ENCODE measurements around the gene TREH. TPM values are rescaled to one million over a fixed set of nuclear protein-coding genes. Genes with fewer than 3 reads are reported as not detected.

TREH gene
- total RNA-seq, 1 donor from 2014 or later, result not detected

DNA sequence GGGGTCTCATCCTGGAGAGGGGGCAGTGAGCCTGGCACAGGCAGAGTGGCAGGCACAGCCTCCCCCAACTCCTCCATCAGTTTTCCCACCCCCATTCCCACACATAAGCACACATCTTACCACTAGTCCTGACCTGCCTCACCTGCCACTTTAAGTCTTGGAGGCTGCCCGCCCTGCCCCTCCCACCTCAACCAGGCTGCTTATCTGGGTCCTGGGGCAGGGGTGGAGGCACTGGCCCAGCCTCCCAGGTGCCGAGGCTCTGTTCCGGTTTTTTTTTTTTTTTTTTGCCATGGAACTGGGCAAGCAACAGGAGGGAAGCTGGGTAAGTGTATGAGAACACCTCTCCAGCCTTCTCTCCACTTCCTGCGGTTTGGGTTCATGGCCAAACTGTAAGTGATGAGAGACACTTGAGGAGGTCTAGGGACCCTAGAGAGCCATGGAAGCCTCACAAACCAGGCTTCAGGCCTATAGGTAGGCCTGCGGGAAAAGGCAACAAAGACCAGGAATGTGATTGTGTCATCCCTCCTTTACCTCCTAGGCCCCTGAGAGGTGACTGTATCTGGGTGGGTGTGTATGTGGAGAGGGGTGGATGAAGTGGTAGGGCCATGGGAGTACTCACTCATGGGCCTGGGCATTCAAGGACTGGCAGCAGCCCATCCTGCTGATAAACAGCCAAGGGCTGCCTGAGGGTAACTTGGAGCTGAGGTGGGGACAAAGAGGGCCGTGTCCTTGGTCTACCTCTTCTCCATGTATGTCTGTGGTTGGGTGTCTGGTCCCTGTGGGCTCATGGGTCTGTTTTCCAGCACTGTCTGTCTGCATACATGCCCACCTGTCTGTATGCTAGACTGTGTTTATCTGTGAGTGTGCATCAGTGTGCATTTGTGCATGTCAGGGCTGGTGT is 49.4 kb downstream of the TREH start:
- no peak for DNase-seq (ENCODE audit: low read depth in 2 of 2)

DNA sequence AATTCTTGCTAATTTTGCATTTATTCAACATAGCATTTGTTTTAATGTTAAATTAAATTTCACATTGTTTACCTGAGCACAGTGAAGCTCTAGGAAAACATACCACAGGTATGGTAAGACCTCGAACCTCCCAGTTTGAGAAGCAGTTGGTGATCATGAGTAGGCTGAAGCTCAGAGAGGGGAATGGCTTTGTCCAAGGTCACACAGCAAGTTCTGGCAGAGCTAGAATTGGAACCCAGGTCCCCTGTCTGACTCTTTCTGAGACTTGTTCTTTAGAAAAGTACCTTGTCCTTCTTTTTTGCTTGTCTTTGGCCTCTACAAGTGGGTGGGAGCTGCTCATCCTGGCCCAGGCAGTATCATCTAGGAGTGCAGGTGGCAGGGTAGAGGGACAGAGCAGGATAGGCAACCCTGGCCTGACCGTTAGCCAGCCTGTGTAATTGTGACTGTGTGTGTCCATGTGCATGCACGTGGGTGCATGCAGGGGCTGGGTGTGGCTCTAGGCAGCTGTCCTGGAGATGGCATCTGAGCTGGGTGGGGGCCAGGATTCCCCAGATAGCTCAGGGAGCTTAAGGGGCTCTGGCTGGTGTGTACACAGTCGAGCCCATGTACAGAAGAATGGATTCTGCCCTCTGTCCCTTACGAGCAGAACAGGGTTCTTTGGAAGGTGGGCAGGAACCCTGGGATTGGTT is 50.4 kb downstream of the TREH start:
- no peak for DNase-seq (ENCODE audit: low read depth in 2 of 2)

- DNase-seq (ENCODE audit: low read depth in 2 of 2), result no peak
Measured at GRCh38 chr11:118628432-118628831, 51.0 kb downstream of the TREH start.

- DNase-seq (ENCODE audit: low read depth in 2 of 2), result no peak
Measured at GRCh38 chr11:118628031-118628430, 51.4 kb downstream of the TREH start.

DNA sequence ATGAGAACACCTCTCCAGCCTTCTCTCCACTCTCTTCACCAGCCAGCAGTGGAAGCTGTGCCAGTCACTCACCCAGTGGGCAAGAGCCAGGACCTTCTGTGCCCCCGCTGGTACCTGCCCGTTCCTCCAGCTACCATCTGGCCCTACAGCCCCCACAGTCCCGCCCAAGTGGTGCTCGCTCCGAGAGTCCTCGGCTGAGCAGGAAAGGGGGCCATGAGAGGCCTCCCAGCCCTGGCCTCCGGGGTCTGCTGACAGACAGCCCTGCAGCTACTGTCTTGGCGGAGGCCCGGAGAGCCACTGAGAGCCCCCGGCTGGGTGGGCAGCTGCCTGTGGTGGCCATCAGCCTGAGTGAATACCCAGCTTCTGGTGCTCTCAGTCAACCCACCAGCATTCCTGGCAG is 51.9 kb downstream of the TREH start:
- no peak for DNase-seq (ENCODE audit: low read depth in 2 of 2)

DNA sequence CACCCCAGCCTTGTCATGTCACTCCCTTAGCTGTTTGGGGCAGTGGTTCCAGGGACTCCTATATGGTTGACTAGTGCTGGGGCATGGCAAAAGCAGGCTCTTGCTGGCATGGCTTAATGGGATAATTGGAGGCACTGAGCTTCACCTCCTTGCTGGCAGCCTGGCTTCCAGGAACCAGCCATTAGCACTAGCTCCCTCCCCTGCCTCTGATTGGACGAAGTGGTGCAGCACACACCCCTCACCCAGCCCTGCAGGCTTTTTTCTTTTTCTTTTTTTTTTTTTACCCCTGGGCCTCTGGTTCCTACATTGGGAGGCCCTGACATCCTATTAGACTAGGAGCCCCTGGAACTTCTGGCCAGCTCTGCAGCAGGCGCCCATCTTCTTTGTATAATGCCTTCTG is 53.5 kb downstream of the TREH start:
- no peak for DNase-seq (ENCODE audit: low read depth in 2 of 2)

DNA sequence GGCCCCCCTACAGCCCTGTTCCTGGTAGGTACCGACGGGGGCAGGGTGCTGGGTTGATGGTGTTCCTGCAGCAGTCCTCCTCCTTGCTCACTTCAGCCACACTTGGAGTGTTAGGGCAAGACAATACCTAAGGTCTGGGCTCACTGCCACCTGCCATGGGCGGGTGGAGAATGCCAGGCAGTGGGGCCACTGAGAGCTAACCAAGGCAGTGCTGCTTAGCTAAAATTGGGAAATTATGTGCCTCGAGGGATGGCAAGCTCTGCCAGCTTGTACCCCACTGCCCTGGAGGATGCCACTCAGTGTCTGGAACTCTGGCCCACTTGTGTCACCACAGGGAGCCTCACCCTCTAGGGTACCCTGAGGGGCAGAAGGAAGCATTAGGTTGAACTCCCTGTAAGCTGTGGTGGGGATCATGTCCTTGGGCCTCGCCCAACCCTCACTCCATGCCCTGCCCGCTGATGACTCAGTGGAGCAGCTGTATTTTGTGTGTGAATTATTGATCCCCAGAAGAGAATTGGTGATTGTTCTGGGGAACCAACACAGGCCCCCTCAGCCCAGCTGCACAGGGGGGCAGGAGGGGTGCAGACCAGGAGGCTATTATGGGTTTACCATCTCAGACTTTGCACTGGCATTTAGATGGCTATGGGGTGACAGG is 54.3 kb downstream of the TREH start:
- no peak for DNase-seq (ENCODE audit: low read depth in 2 of 2)

DNA sequence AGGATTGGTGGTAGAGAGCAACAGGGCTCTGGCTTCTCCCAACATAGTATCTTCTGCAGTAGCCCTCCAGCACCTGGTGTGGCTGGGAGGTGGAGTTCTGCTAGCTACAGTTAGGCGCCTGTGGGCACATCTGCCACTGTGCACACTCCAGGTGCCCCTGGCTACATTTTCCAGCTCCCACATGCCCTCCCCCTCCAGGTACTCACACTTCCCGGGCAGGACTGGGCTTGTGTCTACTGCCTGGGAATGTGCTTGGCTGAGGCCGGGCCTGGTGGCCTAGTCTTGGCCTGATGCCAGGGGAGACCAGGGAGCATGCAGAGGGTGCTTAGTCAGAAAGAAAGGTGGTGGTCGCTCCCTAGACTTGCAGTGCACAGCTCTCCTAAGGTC is 56.2 kb downstream of the TREH start:
- DNase-seq (ENCODE audit: low read depth in 2 of 2), result peak in 1 of 2 donors; percentile 47

DNA sequence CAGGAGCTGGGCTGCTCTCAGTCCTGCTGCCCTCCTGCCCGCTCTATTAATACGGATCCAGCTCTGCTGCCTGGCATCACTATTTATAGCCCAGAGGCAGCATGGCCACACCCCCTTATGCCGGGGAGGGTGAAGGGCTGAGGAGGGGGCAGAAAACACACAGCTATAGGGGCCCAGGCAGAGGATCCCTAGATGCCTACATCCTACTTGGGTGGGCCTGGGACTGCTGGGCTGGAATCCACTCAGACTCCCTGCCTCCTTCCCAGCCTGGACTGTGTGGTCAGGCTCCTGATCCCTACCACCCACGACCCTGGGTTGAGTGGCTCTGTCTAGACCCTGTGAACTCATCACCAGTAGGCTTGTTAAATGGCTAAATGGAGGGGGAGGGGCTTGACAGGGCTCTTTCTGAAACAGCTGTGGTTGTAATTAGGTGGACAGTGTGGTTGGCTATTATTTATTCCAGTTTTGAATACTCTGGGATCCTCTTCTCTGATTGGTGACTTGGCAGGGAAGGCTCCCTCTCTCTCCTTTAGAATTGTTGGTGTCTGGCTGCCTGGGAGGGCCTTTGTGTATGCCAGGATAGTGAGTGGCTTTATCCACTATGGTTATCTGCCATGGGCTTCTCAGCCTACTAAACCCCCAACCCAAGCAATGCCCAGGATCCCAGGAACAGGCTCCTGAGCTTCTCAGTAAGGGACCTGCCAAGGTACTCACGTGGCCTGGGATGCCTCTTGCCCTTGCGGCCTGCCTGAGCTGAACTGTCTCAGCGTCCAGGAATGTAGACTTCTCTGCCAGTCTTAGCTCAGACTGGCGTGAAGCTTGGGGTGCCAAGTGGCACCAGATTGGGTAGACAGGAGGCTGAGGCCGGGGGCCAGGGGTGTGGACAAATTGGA is 56.8 kb downstream of the TREH start:
- DNase-seq (ENCODE audit: low read depth in 2 of 2), result peak; percentile 35 to 67

- DNase-seq (ENCODE audit: low read depth in 2 of 2), result peak in 1 of 2 donors; percentile 35
Measured at GRCh38 chr11:118621784-118622375, 57.6 kb downstream of the TREH start.

DNA sequence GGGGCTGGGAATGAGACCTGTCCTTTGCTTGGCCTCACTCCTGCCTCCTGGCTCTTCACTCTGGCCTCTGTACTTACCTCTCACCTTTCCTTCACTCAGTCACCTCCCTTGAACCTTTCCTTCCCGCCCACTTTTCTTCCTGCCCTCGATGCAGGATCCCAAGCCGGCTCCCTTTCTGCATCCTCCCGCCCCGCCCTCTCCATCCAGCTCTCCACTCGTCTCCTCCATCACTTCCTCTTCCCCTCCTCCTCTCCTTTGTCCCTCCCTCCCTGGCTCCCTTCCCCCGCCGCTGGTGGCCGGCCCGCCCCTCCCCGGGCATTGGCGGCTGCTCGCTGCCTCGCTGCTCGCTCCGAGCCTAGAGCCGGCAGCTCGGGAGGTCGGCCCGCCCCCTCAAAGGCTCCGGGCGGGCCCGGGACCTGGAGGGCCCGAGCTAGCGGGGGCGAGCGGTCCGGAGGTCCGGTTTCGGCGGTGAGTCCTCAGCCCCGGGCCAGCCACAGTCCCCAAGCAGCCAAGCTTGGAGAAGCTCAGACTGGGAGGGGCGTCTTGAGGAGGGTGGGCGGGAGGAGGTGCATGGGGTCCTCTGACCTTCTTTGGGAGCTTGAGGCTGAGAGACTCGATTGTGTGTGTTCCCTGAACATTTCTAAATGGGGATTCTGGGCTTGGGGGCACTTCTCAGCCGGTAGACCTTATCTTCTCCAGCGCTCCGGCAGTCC is 58.2 kb downstream of the TREH start:
- peak; percentile 84 to 92 for DNase-seq (ENCODE audit: low read depth in 2 of 2)

- peak in 1 of 2 donors; percentile 38 for DNase-seq (ENCODE audit: low read depth in 2 of 2)
Measured at GRCh38 chr11:118620529-118621070, 58.9 kb downstream of the TREH start.

DNA sequence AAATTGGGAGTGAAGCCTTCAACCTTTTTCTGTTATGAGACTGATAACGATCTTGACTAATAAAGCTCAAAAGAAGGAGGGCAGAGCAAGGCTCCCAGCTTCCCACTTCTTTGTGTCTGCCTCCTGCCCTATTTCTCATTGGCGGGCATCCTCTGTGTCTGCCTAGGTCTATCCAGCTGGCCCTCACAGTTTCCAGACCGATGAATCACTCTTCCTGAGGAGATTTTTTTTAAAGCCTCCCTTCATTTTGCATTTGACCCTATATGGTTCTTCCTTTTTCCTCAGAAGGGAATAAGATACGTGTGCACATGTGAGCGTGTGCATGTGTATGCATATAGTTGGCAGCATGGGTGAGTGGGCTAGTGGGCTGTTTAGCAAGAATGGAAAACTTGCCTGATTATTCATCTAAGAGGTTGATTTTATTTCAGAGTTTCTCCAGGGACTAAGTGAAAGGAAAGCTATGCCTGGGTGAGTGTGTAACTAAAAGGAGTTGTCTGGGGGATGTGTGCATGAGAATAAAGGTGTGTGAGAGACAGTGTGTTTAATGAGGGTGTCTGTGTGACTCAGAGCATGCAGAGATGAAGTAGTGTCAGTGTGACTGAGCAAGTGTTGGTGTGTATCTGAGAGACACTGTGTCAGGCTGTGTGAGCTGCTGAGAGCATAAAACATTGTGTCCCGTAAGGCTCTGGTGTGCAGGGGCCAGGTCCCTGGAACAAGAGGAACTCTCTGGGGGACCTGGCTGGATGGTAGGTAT is 59.8 kb downstream of the TREH start:
- DNase-seq (ENCODE audit: low read depth in 2 of 2), result peak; percentile 88 to 97

- DNase-seq (ENCODE audit: low read depth in 2 of 2), result peak in 1 of 2 donors; percentile 66
Measured at GRCh38 chr11:118618991-118619375, 60.5 kb downstream of the TREH start.

GRCh38 chr11:118618115-118618990 is 61.1 kb downstream of the TREH start:
- DNase-seq (ENCODE audit: low read depth in 2 of 2), result peak; percentile 51 to 91

DNA sequence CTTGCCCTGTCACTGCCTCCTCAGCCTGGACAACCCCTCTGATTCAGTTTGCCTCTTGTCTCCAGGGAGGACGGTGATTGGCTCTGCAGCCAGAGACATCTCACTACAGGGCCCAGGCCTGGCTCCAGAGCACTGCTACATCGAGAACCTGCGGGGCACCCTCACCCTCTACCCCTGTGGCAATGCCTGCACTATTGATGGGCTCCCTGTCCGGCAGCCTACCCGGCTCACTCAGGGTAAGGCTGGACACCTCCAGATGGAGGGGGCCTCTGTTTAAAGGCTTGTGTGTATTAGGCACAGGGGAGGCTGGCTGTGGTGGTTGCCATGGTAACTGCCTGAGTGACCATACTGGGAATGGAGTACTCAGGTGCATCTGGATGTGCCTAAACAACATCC is 63.5 kb downstream of the TREH start:
- no peak for DNase-seq (ENCODE audit: low read depth in 2 of 2)

GRCh38 chr11:118615282-118615975 is 64.0 kb downstream of the TREH start:
- DNase-seq (ENCODE audit: low read depth in 2 of 2), result no peak

DNA sequence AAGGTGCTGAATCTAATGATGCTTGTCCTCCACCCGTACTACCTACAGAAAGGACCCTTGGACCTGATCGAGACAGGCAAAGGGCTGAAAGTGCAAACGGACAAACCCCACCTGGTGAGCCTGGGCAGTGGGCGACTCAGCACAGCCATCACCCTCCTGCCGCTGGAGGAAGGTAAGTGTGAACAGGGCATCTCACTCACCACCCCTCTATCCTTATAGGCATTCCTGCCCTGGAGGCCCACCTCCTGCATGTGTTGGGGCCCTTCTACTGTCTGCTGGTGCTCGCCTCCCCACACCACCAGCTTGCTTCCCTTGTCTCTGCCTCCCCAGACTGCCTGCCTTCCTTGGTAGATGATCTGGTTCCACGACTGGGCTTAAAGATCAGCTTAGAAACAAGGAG is 64.9 kb downstream of the TREH start:
- no peak for DNase-seq (ENCODE audit: low read depth in 2 of 2)
